Mesendoderm (in vitro differentiated cells): ENCODE measurements around the gene AFAP1.

ENCODE experiments used
- DNase-seq: peaks from one replicate; pipeline ENCODE4 v3.0.0; 2013
- H2AK5ac ChIP-seq: 2 replicates; pipeline ENCODE4 v1.6.1; 2013; ENCODE audit warnings: low read length, inconsistent platforms
- H2BK120ac ChIP-seq: 2 replicates; pipeline ENCODE4 v1.6.1; 2013; ENCODE audit warnings: low read depth, mild to moderate bottlenecking, low read length, moderate library complexity, mixed read lengths
- H2BK15ac ChIP-seq: replicated peaks from 2 replicates; pipeline ENCODE4 v1.6.1; 2013; ENCODE audit warnings: low read depth, mild to moderate bottlenecking, moderate library complexity
- H2BK5ac ChIP-seq: 2 replicates; pipeline ENCODE4 v1.6.1; 2013; ENCODE audit warnings: low read length, inconsistent platforms
- H3K18ac ChIP-seq: 2 replicates; pipeline ENCODE4 v1.6.1; 2013; ENCODE audit warnings: mild to moderate bottlenecking, low read length, mixed read lengths
- H3K23ac ChIP-seq: one replicate; pipeline ENCODE4 v1.6.1; 2013; ENCODE audit warnings: low read length
- H3K27ac ChIP-seq: 2 replicates; pipeline ENCODE4 v1.5.1; 2013; ENCODE audit warnings: low read depth, mild to moderate bottlenecking, inconsistent platforms, low read length, moderate library complexity
- H3K27me3 ChIP-seq: 2 replicates; pipeline ENCODE4 v1.6.1; 2013; ENCODE audit warnings: low read length, control low read depth, mild to moderate bottlenecking, inconsistent platforms; ENCODE audit not compliant: insufficient read depth, poor library complexity
- H3K36me3 ChIP-seq: 2 replicates; pipeline ENCODE4 v1.6.1; 2013; ENCODE audit warnings: low read length, inconsistent platforms; ENCODE audit not compliant: control insufficient read depth, insufficient read depth
- H3K4ac ChIP-seq: one replicate; pipeline ENCODE4 v1.6.1; 2013; ENCODE audit warnings: low read depth, mild to moderate bottlenecking, low read length, moderate library complexity
- H3K4me1 ChIP-seq: 2 replicates; pipeline ENCODE4 v1.6.1; 2013; ENCODE audit warnings: low read depth, low read length, inconsistent platforms; ENCODE audit not compliant: control insufficient read depth
- H3K4me2 ChIP-seq: 2 replicates; pipeline ENCODE4 v1.6.1; 2013; ENCODE audit warnings: low read length
- H3K4me3 ChIP-seq: 2 replicates; pipeline ENCODE4 v1.5.1; 2013; ENCODE audit warnings: mild to moderate bottlenecking, low read length
- H3K56ac ChIP-seq: one replicate; pipeline ENCODE4 v1.6.1; 2013; ENCODE audit warnings: low read length
- H3K79me1 ChIP-seq: 2 replicates; pipeline ENCODE4 v1.6.1; 2013; ENCODE audit warnings: low read length, inconsistent platforms
- H3K79me2 ChIP-seq: 2 replicates; pipeline ENCODE4 v1.6.1; 2013; ENCODE audit warnings: mild to moderate bottlenecking, low read length; ENCODE audit not compliant: control insufficient read depth, insufficient read depth
- H3K9ac ChIP-seq: 2 replicates; pipeline ENCODE4 v1.6.1; 2013; ENCODE audit warnings: low read length, inconsistent platforms
- H4K5ac ChIP-seq: one replicate; pipeline ENCODE4 v1.6.1; 2013; ENCODE audit warnings: low read length
- H4K8ac ChIP-seq: one replicate; pipeline ENCODE4 v1.6.1; 2013; ENCODE audit warnings: low read depth, mild to moderate bottlenecking, control low read depth, low read length, moderate library complexity
- WGBS: extraction: QIAGEN DNeasy Blood & Tissue Kit; methylation state at CpG from one replicate; pipeline ENCODE4 v1.1.7; 2013; ENCODE audit warnings: low lambda C conversion rate, missing lambda C conversion rate; ENCODE audit not compliant: insufficient coverage; ENCODE audit errors: extremely low coverage; 5-methylcytosine and 5-hydroxymethylcytosine counted together

AFAP1 gene

DNA sequence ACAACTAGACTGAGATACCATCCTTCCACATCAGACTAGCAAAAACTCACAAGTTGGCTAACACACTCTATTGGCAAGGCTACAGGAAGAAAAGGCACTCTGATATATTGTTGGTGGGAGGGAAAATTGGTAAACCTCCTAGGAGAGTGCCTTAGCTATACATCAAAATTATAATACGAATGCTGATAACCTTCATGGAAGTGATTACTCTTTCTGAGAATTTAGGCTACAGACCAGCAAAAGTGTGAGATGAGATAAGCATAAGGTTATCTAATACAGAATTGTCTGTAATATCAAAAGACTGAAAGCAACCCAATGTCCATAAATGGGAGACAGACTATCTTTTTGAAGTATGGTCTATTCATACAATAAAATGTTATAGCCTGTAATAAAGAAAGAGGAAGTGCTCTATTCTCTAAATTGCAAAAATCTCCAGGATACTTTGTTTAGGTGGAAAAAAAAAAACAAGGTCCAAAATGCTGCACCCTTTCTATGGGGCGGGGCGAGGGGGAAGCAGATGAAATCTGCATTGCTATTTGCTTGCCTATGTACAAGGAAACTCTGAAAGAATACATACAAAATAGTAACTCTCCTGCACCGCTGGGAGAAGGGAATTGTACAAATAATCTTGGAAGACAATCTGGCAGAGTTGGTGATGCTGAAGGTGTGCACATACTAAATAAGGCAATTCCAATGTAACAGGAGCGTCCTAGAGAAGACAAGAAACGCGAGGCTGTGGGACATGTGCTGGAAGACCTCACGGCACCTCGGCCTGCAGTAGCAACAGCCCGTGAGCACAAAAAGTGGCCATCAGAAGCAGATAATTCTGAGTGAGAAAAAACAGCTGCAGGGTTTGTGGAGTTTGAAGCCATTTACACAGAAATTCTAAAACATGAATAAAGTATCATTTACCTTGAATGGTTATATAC lies 109.7 kb downstream of the AFAP1 start:
- no peak overlapping the region for H3K56ac ChIP-seq
- no peak overlapping the region for H3K9ac ChIP-seq
- no peak overlapping the region for H3K23ac ChIP-seq
- no peaks in the 10 kb centered on the region for H3K36me3 ChIP-seq
- no peak overlapping the region for H3K27ac ChIP-seq
- H3K18ac ChIP-seq, result no peak overlapping the region
- no peak overlapping the region for H3K4ac ChIP-seq
- H4K8ac ChIP-seq, result no peak overlapping the region
- peaks cover 7% of the 10 kb centered on the region for H3K79me1 ChIP-seq
- H3K4me3 ChIP-seq, result no peak overlapping the region
- no peak overlapping the region for H4K5ac ChIP-seq
- no peak overlapping the region for H2BK5ac ChIP-seq
- DNase-seq, result no peak
- no peak overlapping the region for H3K4me2 ChIP-seq
- H2AK5ac ChIP-seq, result no peak overlapping the region
- no peak overlapping the region for H2BK15ac ChIP-seq
- H3K27me3 ChIP-seq, result no peaks in the 10 kb centered on the region
- H3K79me2 ChIP-seq, result no peaks in the 10 kb centered on the region
- H3K4me1 ChIP-seq, result peaks cover 4% of the 10 kb centered on the region
- no peak overlapping the region for H2BK120ac ChIP-seq
- WGBS, result no CpG with 5 or more reads among the region's 10 CpGs

DNA sequence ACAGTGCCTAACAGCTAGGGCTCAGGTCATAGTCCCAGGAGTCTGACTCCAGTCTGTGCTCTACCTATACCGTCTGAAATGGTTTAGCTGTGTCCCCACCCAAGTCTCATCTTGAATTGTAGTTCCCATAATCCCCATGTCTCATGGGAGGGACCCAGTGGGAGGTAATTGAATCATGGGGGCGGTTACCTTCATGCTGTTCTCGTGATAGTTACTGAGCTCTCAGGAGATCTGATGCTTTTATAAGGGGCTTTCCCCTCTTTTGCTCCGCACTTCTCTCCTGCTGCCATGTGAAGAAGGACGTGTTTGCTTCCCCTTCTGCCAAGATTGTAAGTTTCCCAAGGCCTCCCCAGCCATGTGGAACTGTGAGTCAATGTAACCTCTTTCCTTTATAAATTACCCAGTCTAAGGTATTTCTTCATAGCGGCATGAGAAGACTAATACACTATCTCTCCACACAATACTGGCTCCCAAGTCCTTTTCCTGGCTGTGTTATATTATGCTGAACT lies 110.8 kb downstream of the AFAP1 start:
- Histone ChIP-seq H3K79me2 (no peaks in the 10 kb centered on the region), H3K23ac (no peak overlapping the region), H3K4me1 (peaks cover 4% of the 10 kb centered on the region), H3K27ac (peak overlapping the region; percentile 42), H3K79me1 (peaks cover 7% of the 10 kb centered on the region), H4K5ac (no peak overlapping the region), H3K4me3 (no peak overlapping the region), H3K36me3 (no peaks in the 10 kb centered on the region), H3K4ac (no peak overlapping the region), H4K8ac (no peak overlapping the region), H2AK5ac (no peak overlapping the region), H2BK5ac (no peak overlapping the region), H2BK15ac (no peak overlapping the region), H3K4me2 (no peak overlapping the region), H3K56ac (no peak overlapping the region), H2BK120ac (no peak overlapping the region), H3K18ac (no peak overlapping the region), H3K9ac (no peak overlapping the region), H3K27me3 (no peaks in the 10 kb centered on the region)
- no CpG with 5 or more reads among the region's 6 CpGs for WGBS
- no peak for DNase-seq

DNA sequence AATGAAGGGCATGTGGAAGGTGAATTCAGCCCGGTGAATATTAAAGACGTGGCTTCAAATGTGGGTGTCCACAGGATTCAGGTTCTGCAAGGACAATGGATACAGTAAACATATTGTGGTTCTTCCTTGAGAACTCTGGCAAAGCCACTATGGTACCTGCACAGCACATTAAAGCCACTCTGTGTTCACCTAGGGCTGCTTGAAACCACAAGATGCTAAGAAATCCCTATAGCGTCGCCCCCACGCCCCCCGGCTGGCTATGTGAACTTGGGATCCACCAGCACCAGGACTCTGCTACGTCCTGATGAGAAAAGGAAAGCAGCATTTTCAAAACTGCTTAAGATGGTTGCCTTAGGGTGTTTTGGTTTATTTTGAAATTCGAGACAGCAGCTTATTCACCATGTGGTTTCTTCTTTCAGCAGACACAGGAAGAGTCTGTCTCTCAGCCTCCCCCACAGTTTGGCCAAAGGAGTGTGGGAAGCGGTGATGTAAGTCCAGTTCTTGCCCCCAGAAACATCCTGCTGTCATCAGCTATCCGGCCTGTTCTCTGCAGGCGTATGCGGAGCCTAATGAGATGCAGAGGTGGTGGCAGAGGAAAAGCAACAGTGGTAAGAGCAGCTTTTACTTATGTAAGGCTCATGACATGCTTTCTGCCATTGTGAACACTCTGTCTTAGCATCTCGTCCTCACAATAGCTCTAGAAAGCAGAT lies 111.5 kb downstream of the AFAP1 start:
- H4K5ac ChIP-seq, result no peak overlapping the region
- no peaks in the 10 kb centered on the region for H3K27me3 ChIP-seq
- H2BK15ac ChIP-seq, result no peak overlapping the region
- H4K8ac ChIP-seq, result no peak overlapping the region
- peaks cover 4% of the 10 kb centered on the region for H3K4me1 ChIP-seq
- no CpG with 5 or more reads among the region's 13 CpGs for WGBS
- H3K9ac ChIP-seq, result no peak overlapping the region
- peaks cover 7% of the 10 kb centered on the region for H3K79me1 ChIP-seq
- no peak overlapping the region for H3K56ac ChIP-seq
- DNase-seq, result peak; percentile 89
- H2AK5ac ChIP-seq, result no peak overlapping the region
- H2BK120ac ChIP-seq, result no peak overlapping the region
- no peak overlapping the region for H3K4ac ChIP-seq
- no peak overlapping the region for H3K4me2 ChIP-seq
- H3K27ac ChIP-seq, result peak overlapping the region; percentile 42
- H3K18ac ChIP-seq, result no peak overlapping the region
- no peak overlapping the region for H2BK5ac ChIP-seq
- no peak overlapping the region for H3K4me3 ChIP-seq
- no peaks in the 10 kb centered on the region for H3K79me2 ChIP-seq
- no peak overlapping the region for H3K23ac ChIP-seq
- H3K36me3 ChIP-seq, result no peaks in the 10 kb centered on the region

DNA sequence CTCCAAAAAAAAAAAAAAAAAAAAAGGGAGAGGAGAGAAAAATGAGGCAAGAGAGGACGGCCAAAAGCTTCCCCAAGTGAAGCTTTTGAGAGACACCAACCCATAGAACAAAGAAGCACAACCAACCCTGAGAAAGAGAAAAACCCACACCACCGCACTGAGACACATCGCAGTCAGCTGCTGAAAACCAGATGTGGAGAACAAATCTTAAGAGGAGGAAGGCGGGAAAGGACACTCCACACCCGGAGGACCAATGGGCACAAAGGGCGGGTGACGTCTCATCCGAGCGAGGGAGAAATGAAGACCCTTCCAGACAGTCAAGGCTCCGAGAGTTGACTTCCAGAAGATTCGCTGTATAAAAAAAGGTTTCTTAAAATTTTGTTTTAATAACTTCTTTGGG lies 112.1 kb downstream of the AFAP1 start:
- Histone ChIP-seq H3K9ac (no peak overlapping the region), H4K5ac (no peak overlapping the region), H3K4me2 (no peak overlapping the region), H3K36me3 (no peaks in the 10 kb centered on the region), H3K18ac (no peak overlapping the region), H3K4ac (no peak overlapping the region), H3K79me2 (no peaks in the 10 kb centered on the region), H2AK5ac (no peak overlapping the region), H3K79me1 (peaks cover 7% of the 10 kb centered on the region), H4K8ac (no peak overlapping the region), H2BK120ac (no peak overlapping the region), H3K27me3 (no peaks in the 10 kb centered on the region), H3K23ac (no peak overlapping the region), H3K4me1 (peaks cover 4% of the 10 kb centered on the region), H2BK15ac (no peak overlapping the region), H2BK5ac (no peak overlapping the region), H3K56ac (no peak overlapping the region), H3K27ac (no peak overlapping the region), H3K4me3 (no peak overlapping the region)
- no peak for DNase-seq
- no CpG with 5 or more reads among the region's 11 CpGs for WGBS

DNA sequence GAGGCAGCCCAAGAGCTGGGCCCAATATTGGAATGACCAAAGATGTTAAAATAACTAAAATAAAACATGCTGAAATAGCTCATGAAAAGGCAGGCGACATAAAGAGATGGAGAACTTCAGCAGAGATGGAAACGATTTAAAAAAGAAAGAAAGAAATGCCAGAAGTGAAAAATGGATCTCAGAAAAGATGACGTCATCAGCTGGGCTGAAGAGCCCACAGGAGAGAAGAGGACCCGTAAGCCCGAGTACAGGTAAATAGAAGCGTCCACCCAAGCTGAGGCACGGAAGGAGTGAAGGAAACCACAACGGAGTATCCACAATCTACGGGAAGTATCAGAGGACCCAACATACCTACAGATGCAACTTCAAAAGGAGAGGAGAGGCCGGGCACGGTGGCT lies 112.8 kb downstream of the AFAP1 start:
- no peak overlapping the region for H2AK5ac ChIP-seq
- no peak overlapping the region for H2BK5ac ChIP-seq
- no peak overlapping the region for H3K56ac ChIP-seq
- H3K36me3 ChIP-seq, result no peaks in the 10 kb centered on the region
- H3K9ac ChIP-seq, result no peak overlapping the region
- no CpG with 5 or more reads among the region's 11 CpGs for WGBS
- no peak overlapping the region for H2BK120ac ChIP-seq
- H3K4ac ChIP-seq, result no peak overlapping the region
- H4K8ac ChIP-seq, result no peak overlapping the region
- peaks cover 4% of the 10 kb centered on the region for H3K4me1 ChIP-seq
- no peak overlapping the region for H3K4me3 ChIP-seq
- H3K27ac ChIP-seq, result no peak overlapping the region
- no peaks in the 10 kb centered on the region for H3K79me2 ChIP-seq
- H4K5ac ChIP-seq, result no peak overlapping the region
- H3K18ac ChIP-seq, result no peak overlapping the region
- no peak overlapping the region for H3K4me2 ChIP-seq
- no peaks in the 10 kb centered on the region for H3K27me3 ChIP-seq
- DNase-seq, result no peak
- H3K23ac ChIP-seq, result no peak overlapping the region
- no peak overlapping the region for H2BK15ac ChIP-seq
- H3K79me1 ChIP-seq, result peaks cover 5% of the 10 kb centered on the region
